ENCODE measurements around the gene PIK3IP1. TPM values are rescaled to one million over a fixed set of nuclear protein-coding genes. Genes with fewer than 3 reads are reported as not detected.

Gene PIK3IP1
- total RNA-seq, 1 donor from 2014 or later, result 20.3 TPM

- Mint-ChIP-seq H3K4me1 (peaks cover 14% of the 10 kb centered on the region), H3K36me3 (ENCODE audit: low read depth) (peaks cover 7% of the 10 kb centered on the region), H3K9me3 (no peaks in the 10 kb centered on the region), H3K27ac (no peak overlapping the region), H3K4me3 (no peak overlapping the region), H3K27me3 (no peaks in the 10 kb centered on the region)
- DNase-seq (no peak), ATAC-seq (ENCODE audit: low read depth) (no peak)
- ChIA-PET CTCF (interaction anchor here (2.3 kb wide), 1 partner anchor 18 kb away, joined by 6 read pairs; no protein-coding TSS in a partner anchor), POLR2A (no interaction called here)
- intact Hi-C loops (cut with micrococcal nuclease), result no loop called here
- no peak for TF ChIP-seq CTCF (IDR thresholded peaks at IDR 0.05)
Measured at GRCh38 chr22:31253949-31254348, 38.3 kb downstream of the PIK3IP1 start.

GRCh38 chr22:31250740-31251600 lies 41.3 kb downstream of the PIK3IP1 start:
- Mint-ChIP-seq H3K27me3 (no peaks in the 10 kb centered on the region), H3K9me3 (no peaks in the 10 kb centered on the region), H3K4me1 (peaks cover 20% of the 10 kb centered on the region), H3K4me3 (no peak overlapping the region), H3K36me3 (ENCODE audit: low read depth) (no peaks in the 10 kb centered on the region), H3K27ac (no peak overlapping the region)
- intact Hi-C loops (cut with micrococcal nuclease), result no loop called here
- ChIA-PET CTCF (interaction anchor here (1.1 kb wide), 1 partner anchor 39 kb away, joined by 3 read pairs; the partner anchor contains the start of gene LIMK2), POLR2A (no interaction called here)
- no peak for TF ChIP-seq CTCF (IDR thresholded peaks at IDR 0.05)
- ATAC-seq (ENCODE audit: low read depth) (no peak), DNase-seq (no peak)

GRCh38 chr22:31248965-31249958 lies 43.0 kb downstream of the PIK3IP1 start:
- TF ChIP-seq CTCF (IDR thresholded peaks at IDR 0.05), result no peak
- Mint-ChIP-seq H3K4me3 (no peak overlapping the region), H3K9me3 (no peaks in the 10 kb centered on the region), H3K4me1 (peaks cover 6% of the 10 kb centered on the region), H3K27ac (no peak overlapping the region), H3K36me3 (ENCODE audit: low read depth) (no peaks in the 10 kb centered on the region), H3K27me3 (no peaks in the 10 kb centered on the region)
- POLR2A ChIA-PET, result interaction anchor here (1.0 to 1.6 kb wide), 2 partner anchors 40 to 41 kb away, joined by 3 to 4 read pairs; no protein-coding TSS in a partner anchor
- DNase-seq (no peak), ATAC-seq (ENCODE audit: low read depth) (no peak)
- intact Hi-C loops (cut with micrococcal nuclease), result no loop called here
- CTCF ChIA-PET, result interaction anchor here (0.9 kb wide), 2 partner anchors 23 to 36 kb away, joined by 3 to 4 read pairs; no protein-coding TSS in a partner anchor

GRCh38 chr22:31248138-31248745 lies 44.0 kb downstream of the PIK3IP1 start:
- peak; percentile 72 for ATAC-seq (ENCODE audit: low read depth)
- ChIA-PET POLR2A (interaction anchor here (0.6 to 1.6 kb wide), 2 partner anchors 42 to 70 kb away, joined by 4 to 6 read pairs; no protein-coding TSS in a partner anchor), CTCF (no interaction called here)
- H3K36me3 Mint-ChIP-seq (ENCODE audit: low read depth), result peaks cover 2% of the 10 kb centered on the region
- H3K4me1 Mint-ChIP-seq, result peaks cover 6% of the 10 kb centered on the region
- intact Hi-C loops (cut with micrococcal nuclease), result no loop called here
- TF ChIP-seq CTCF (IDR thresholded peaks at IDR 0.05), result no peak
- H3K9me3 Mint-ChIP-seq, result no peaks in the 10 kb centered on the region
- H3K4me3 Mint-ChIP-seq, result no peak overlapping the region
- no peak for DNase-seq
- no peak overlapping the region for H3K27ac Mint-ChIP-seq
- H3K27me3 Mint-ChIP-seq, result no peaks in the 10 kb centered on the region

All from activated B cell treated with CpG ODN at 0.5 μM for 24 hours (primary cell).